ENCODE data around the gene MUC6. TPM values are rescaled to one million over a fixed set of nuclear protein-coding genes. Genes with fewer than 3 reads are reported as not detected.

MUC6 gene
- total and polyA plus RNA-seq, 12 donors = 0.01 to 0.07 TPM; not detected in 10

- 90 to 91% methylated on average over 28 of the region's 28 CpGs for WGBS, 2 donors
- H3K36me3 ChIP-seq = no peaks in the 10 kb centered on the region
- H3K4me3 ChIP-seq = no peak overlapping the region
- intact Hi-C loops (cut with DNase I) = no loop called here
- peaks cover 0 to 25% (median 0%) of the 10 kb centered on the region in 7 donors for H3K27me3 ChIP-seq
- H3K4me1 ChIP-seq = peaks cover 4 to 27% (median 15%) of the 10 kb centered on the region in 9 donors
- no peak overlapping the region for H3K27ac ChIP-seq
- no peak for ATAC-seq
- H3K9me3 ChIP-seq = no peaks in the 10 kb centered on the region
- no peak for TF ChIP-seq CTCF (IDR thresholded peaks at IDR 0.05)
- no peak for DNase-seq
Observed at GRCh38 chr11:1075341-1075911, 38.9 kb upstream of the MUC6 start.

GRCh38 chr11:1074244-1075221, 38.0 kb upstream of the MUC6 start, which contains the start of gene MUC2:
Gene MUC2 (plus strand): TSS chr11:1074874.
- ATAC-seq (no peak), DNase-seq (peak in 1 of 2 donors; percentile 11)
- no peak for TF ChIP-seq CTCF (IDR thresholded peaks at IDR 0.05)

GRCh38 chr11:1073851-1074243, 37.3 kb upstream of the MUC6 start:
- no peaks in the 10 kb centered on the region for H3K9me3 ChIP-seq
- no peak for TF ChIP-seq CTCF (IDR thresholded peaks at IDR 0.05)
- 83 to 90% methylated on average over 11 of the region's 11 CpGs for WGBS, 2 donors
- H3K27ac ChIP-seq = no peak overlapping the region
- H3K4me3 ChIP-seq = no peak overlapping the region
- H3K36me3 ChIP-seq = no peaks in the 10 kb centered on the region
- no peak for ATAC-seq
- no peak for DNase-seq
- intact Hi-C loops (cut with DNase I) = no loop called here
- peaks cover 0 to 25% (median 0%) of the 10 kb centered on the region in 7 donors for H3K27me3 ChIP-seq
- peaks cover 4 to 27% (median 15%) of the 10 kb centered on the region in 9 donors for H3K4me1 ChIP-seq

More at GRCh38 chr11:1074244-1075221, 38.0 kb upstream of the MUC6 start, which contains the start of gene MUC2:
- Histone ChIP-seq H3K4me3 (no peak within 1 kb of the TSS), H3K36me3 (no peaks in the 10 kb centered on the region), H3K9me3 (no peaks in the 10 kb centered on the region), H3K4me1 (peaks cover 4 to 27% (median 15%) of the 10 kb centered on the region in 9 donors), H3K27me3 (peaks cover 0 to 25% (median 0%) of the 10 kb centered on the region in 7 donors), H3K27ac (no peak within 1 kb of the TSS)
- 82 to 87% methylated on average over 32 of the region's 32 CpGs for WGBS, 2 donors
- intact Hi-C loops (cut with DNase I) = no loop called here

- peak; percentile 36 to 83 (median 52) for ATAC-seq
- DNase-seq = peak; percentile 46 to 57
- intact Hi-C loops (cut with DNase I) = no loop called here
Observed at GRCh38 chr11:1073261-1073724, 36.8 kb upstream of the MUC6 start.

More at GRCh38 chr11:1073261-1073724, 36.8 kb upstream of the MUC6 start:
- H3K36me3 ChIP-seq = no peaks in the 10 kb centered on the region
- no peak for TF ChIP-seq CTCF (IDR thresholded peaks at IDR 0.05)
- peak overlapping the region in 2 of 10 donors; percentile 26 to 39 for H3K27ac ChIP-seq
- peaks cover 4 to 27% (median 15%) of the 10 kb centered on the region in 9 donors for H3K4me1 ChIP-seq
- no peaks in the 10 kb centered on the region for H3K9me3 ChIP-seq
- H3K27me3 ChIP-seq = peaks cover 0 to 25% (median 0%) of the 10 kb centered on the region in 7 donors
- no peak overlapping the region for H3K4me3 ChIP-seq
- WGBS, 2 donors = 34 to 41% methylated on average over 13 of the region's 13 CpGs

All from heart right ventricle (tissue), 16 donors.